Smooth muscle cell (in vitro differentiated cells): Measurements from ENCODE around the gene BORCS6. TPM values are rescaled to one million over a fixed set of nuclear protein-coding genes. Genes with fewer than 3 reads are reported as not detected.

Source experiments
- DNase-seq: peaks from one replicate; lab custom pipeline; 2025; ENCODE audit not compliant: unreplicated experiment; lab: John Stamatoyannopoulos, UW
- H2AFZ ChIP-seq: fragments of 200-600 bp; sonication (generic); 2 replicates; pipeline ENCODE4 v1.6.0; 2016; ENCODE audit warnings: antibody characterized with exemption, low read depth, mild to moderate bottlenecking
- H3F3A ChIP-seq: fragments of 200-600 bp; sonication (generic); 2 replicates; pipeline ENCODE4 v1.6.0; 2017; ENCODE audit warnings: antibody characterized with exemption, low read depth
- H3K27ac ChIP-seq: fragments of 200-600 bp; sonication (generic); 2 replicates; pipeline ENCODE4 v1.5.1; 2016; ENCODE audit warnings: low read depth, mild to moderate bottlenecking
- H3K27me3 ChIP-seq: fragments of 200-600 bp; sonication (generic); 2 replicates; pipeline ENCODE4 v1.6.1; 2016; ENCODE audit warnings: low read depth, mild to moderate bottlenecking
- H3K36me3 ChIP-seq: fragments of 200-600 bp; sonication (generic); 2 replicates; pipeline ENCODE4 v1.5.1; 2016; ENCODE audit warnings: low read depth
- H3K4me1 ChIP-seq: fragments of 200-600 bp; sonication (generic); 2 replicates; pipeline ENCODE4 v1.5.1; 2016; ENCODE audit warnings: low read depth
- H3K4me2 ChIP-seq: fragments of 200-600 bp; sonication (generic); 2 replicates; pipeline ENCODE4 v1.6.0; 2016; ENCODE audit warnings: mild to moderate bottlenecking
- H3K4me3 ChIP-seq: fragments of 200-600 bp; sonication (generic); 2 replicates; pipeline ENCODE4 v1.5.1; 2016; ENCODE audit warnings: mild to moderate bottlenecking
- H3K79me2 ChIP-seq: fragments of 200-600 bp; sonication (generic); 2 replicates; pipeline ENCODE4 v1.6.0; 2016; ENCODE audit warnings: low read depth, mild to moderate bottlenecking
- H3K9ac ChIP-seq: fragments of 200-600 bp; sonication (generic); 2 replicates; pipeline ENCODE4 v1.6.0; 2016; ENCODE audit warnings: low read depth
- H3K9me3 ChIP-seq: fragments of 200-600 bp; sonication (generic); replicated peaks from 2 replicates; pipeline ENCODE4 v1.5.1; 2016; ENCODE audit warnings: low read depth
- H4K20me1 ChIP-seq: fragments of 200-600 bp; sonication (generic); 2 replicates; pipeline ENCODE4 v1.6.0; 2016; ENCODE audit warnings: low read depth
- CTCF ChIP-seq: fragments of 200-600 bp; sonication (generic); IDR thresholded peaks from 2 replicates; pipeline ENCODE4 v1.5.1; 2017; ENCODE audit warnings: borderline replicate concordance, mild to moderate bottlenecking, antibody characterized with exemption; ENCODE audit not compliant: insufficient read depth, poor library complexity, severe bottlenecking
- WGBS: methylation state at CpG from one replicate; pipeline ENCODE4 v1.1.7; 2016; ENCODE audit warnings: low lambda C conversion rate; 5-methylcytosine and 5-hydroxymethylcytosine counted together
- polyA plus RNA-seq: library from polyadenylated mRNA; unstranded; fragments of >200 nt; fragmentation: Nextera tagmentation; extraction: Ambion mirVana; gene quantifications from 2 replicates; pipeline ENCODE4 v1.2.1, GENCODE V29; 2016
- total RNA-seq: library from RNA; depleted of rRNA; stranded (reverse); fragments of >200 nt; gene quantifications from 2 replicates; pipeline ENCODE4 v1.2.3, GENCODE V29; 2014

BORCS6 gene
- total and polyA plus RNA-seq, 2 experiments from 2014 or later: 3.2 to 6.3 TPM

GRCh38 chr17:8142158-8142886 is 47.7 kb downstream of the BORCS6 start:
- no peaks in the 10 kb centered on the region for H3K79me2 ChIP-seq
- no peak overlapping the region for H3K9ac ChIP-seq
- H3K27me3 ChIP-seq: no peaks in the 10 kb centered on the region
- H3K27ac ChIP-seq: no peak overlapping the region
- no peak for TF ChIP-seq CTCF
- peaks cover 60% of the 10 kb centered on the region for H4K20me1 ChIP-seq
- H3K36me3 ChIP-seq: no peaks in the 10 kb centered on the region
- no peaks in the 10 kb centered on the region for H3K4me1 ChIP-seq
- H2AFZ ChIP-seq: no peak overlapping the region
- WGBS: 96% methylated on average over 23 of the region's 23 CpGs
- no peak for DNase-seq
- peaks cover 21% of the 10 kb centered on the region for H3F3A ChIP-seq
- H3K4me2 ChIP-seq: no peak overlapping the region
- no peak overlapping the region for H3K4me3 ChIP-seq
- H3K9me3 ChIP-seq: no peaks in the 10 kb centered on the region

GRCh38 chr17:8141741-8142140 is 48.2 kb downstream of the BORCS6 start:
- Histone ChIP-seq H3K4me1 (no peaks in the 10 kb centered on the region), H3K27ac (no peak overlapping the region), H3K9me3 (no peaks in the 10 kb centered on the region), H4K20me1 (peaks cover 55% of the 10 kb centered on the region), H3K4me2 (no peak overlapping the region), H3F3A (peaks cover 21% of the 10 kb centered on the region), H3K9ac (no peak overlapping the region), H2AFZ (no peak overlapping the region), H3K27me3 (no peaks in the 10 kb centered on the region), H3K79me2 (no peaks in the 10 kb centered on the region), H3K36me3 (no peaks in the 10 kb centered on the region), H3K4me3 (no peak overlapping the region)
- DNase-seq: no peak
- no peak for TF ChIP-seq CTCF
- 97% methylated on average over 11 of the region's 11 CpGs for WGBS

- no peak overlapping the region for H3K9ac ChIP-seq
Measured at GRCh38 chr17:8141045-8141444, 48.9 kb downstream of the BORCS6 start.

More at GRCh38 chr17:8141045-8141444, 48.9 kb downstream of the BORCS6 start:
- H3K27ac ChIP-seq: no peak overlapping the region
- H2AFZ ChIP-seq: no peak overlapping the region
- H3K4me3 ChIP-seq: no peak overlapping the region
- DNase-seq: no peak
- H3K4me1 ChIP-seq: no peaks in the 10 kb centered on the region
- no peaks in the 10 kb centered on the region for H3K9me3 ChIP-seq
- H3K36me3 ChIP-seq: no peaks in the 10 kb centered on the region
- H3K79me2 ChIP-seq: no peaks in the 10 kb centered on the region
- H4K20me1 ChIP-seq: peaks cover 48% of the 10 kb centered on the region
- H3F3A ChIP-seq: peaks cover 21% of the 10 kb centered on the region
- TF ChIP-seq CTCF: no peak
- no peaks in the 10 kb centered on the region for H3K27me3 ChIP-seq
- no peak overlapping the region for H3K4me2 ChIP-seq
- WGBS: 98% methylated on average over 7 of the region's 7 CpGs
